GM18951 (cell line): Measurements from ENCODE around the gene F11.

ENCODE experiments used
- POLR2A ChIP-seq: IDR thresholded peaks from 4 replicates; pipeline ENCODE4 v1.6.1; 2011; ENCODE audit warnings: mild to moderate bottlenecking; ENCODE audit not compliant: insufficient read length, insufficient read depth; ENCODE audit errors: extremely low read depth
- in situ Hi-C: fragments of 300-500 bp; cut with MboI; formaldehyde crosslinking; loops from one replicate; pipeline ENCODE4 v1.12.0; 2022; ENCODE audit warnings: low sequenced_read_pairs, mixed read lengths, inconsistent platforms; ENCODE audit not compliant: unreplicated experiment

F11 gene

GRCh38 chr4:186330368-186330767 is 64.4 kb downstream of the F11 start:
- no peak for TF ChIP-seq POLR2A
- in situ Hi-C loops, result no loop called here

- in situ Hi-C loops, result no loop called here
- no peak for TF ChIP-seq POLR2A
Observed at GRCh38 chr4:186335793-186336192, 69.8 kb downstream of the F11 start.
